ENCODE data around the gene SLC6A9.
A peak's percentile ranks its signal among the peaks of the same experiment; 100 is the strongest.

Gene SLC6A9

GRCh38 chr1:43975249-43975961, 55.9 kb downstream of the SLC6A9 start:
- Histone ChIP-seq H3K9me3 (ENCODE audit: control insufficient read depth in 2 of 2, low read length in 2 of 2) (no peaks in the 10 kb centered on the region), H3K27ac (ENCODE audit: low read length) (peak overlapping the region; percentile 92), H3K9ac (ENCODE audit: low read length in 2 of 2) (peak overlapping the region; percentile 83 to 89), H3K27me3 (ENCODE audit: control insufficient read depth in 1 of 2, insufficient read depth in 2 of 2, low read length in 2 of 2) (no peaks in the 10 kb centered on the region), H3K4me3 (ENCODE audit: low read length in 2 of 2) (peak overlapping the region; percentile 87 to 91), H3K4me1 (ENCODE audit: control insufficient read depth, insufficient read depth, low read length) (peaks cover 54% of the 10 kb centered on the region), H3K36me3 (ENCODE audit: control insufficient read depth in 2 of 2, insufficient read depth in 2 of 2, low read length in 2 of 2) (peaks cover 25 to 28% of the 10 kb centered on the region in 2 donors)

GRCh38 chr1:43974443-43975248, 56.6 kb downstream of the SLC6A9 start, which contains the start of gene ATP6V0B:
TSS of gene ATP6V0B (plus strand) at chr1:43974960. CDS start at chr1:43975041, 81 bp downstream.
- H3K27me3 ChIP-seq (ENCODE audit: control insufficient read depth in 1 of 2, insufficient read depth in 2 of 2, low read length in 2 of 2), result no peaks in the 10 kb centered on the region
- peak within 1 kb of the TSS; percentile 87 to 91 for H3K4me3 ChIP-seq (ENCODE audit: low read length in 2 of 2)
- H3K4me1 ChIP-seq (ENCODE audit: control insufficient read depth, insufficient read depth, low read length), result peaks cover 51% of the 10 kb centered on the region
- peak within 1 kb of the TSS; percentile 89 to 91 for H3K9ac ChIP-seq (ENCODE audit: low read length in 2 of 2)
- H3K9me3 ChIP-seq (ENCODE audit: control insufficient read depth in 2 of 2, low read length in 2 of 2), result no peaks in the 10 kb centered on the region
- H3K27ac ChIP-seq (ENCODE audit: low read length), result peak within 1 kb of the TSS; percentile 92
- H3K36me3 ChIP-seq (ENCODE audit: control insufficient read depth in 2 of 2, insufficient read depth in 2 of 2, low read length in 2 of 2), result peaks cover 25 to 28% of the 10 kb centered on the region in 2 donors

GRCh38 chr1:43973981-43974442, 57.2 kb downstream of the SLC6A9 start:
- Histone ChIP-seq H3K4me1 (ENCODE audit: control insufficient read depth, insufficient read depth, low read length) (peaks cover 51% of the 10 kb centered on the region), H3K27ac (ENCODE audit: low read length) (peak overlapping the region; percentile 92)

DNA sequence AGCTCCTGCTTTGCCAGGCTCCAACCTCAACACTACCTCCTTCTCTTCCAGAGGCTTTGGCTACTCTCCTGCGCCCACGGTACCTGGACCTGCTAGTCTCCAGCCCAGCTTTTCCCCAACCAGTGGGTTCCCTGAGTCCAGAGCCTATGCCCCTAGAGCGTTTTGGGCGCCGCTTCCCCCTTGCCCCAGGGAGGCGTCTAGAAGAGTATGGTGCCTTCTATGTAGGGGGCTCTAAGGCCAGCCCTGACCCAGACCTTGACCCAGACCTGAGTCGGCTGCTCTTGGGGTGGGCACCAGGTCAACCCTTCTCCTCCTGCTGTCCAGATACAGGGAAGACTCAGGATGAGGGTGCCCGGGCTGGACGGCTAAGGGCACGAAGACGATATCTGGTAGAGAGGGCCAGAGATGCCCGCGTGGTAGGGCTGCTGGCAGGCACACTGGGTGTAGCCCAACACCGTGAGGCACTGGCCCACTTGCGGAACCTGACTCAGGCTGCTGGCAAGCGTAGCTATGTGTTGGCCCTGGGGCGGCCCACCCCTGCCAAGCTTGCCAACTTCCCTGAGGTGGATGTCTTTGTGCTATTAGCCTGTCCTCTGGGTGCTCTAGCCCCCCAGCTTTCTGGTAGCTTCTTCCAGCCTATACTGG, 59.8 kb downstream of the SLC6A9 start:
- Histone ChIP-seq H3K36me3 (ENCODE audit: control insufficient read depth in 2 of 2, insufficient read depth in 2 of 2, low read length in 2 of 2) (peaks cover 11 to 19% of the 10 kb centered on the region in 2 donors), H3K27me3 (ENCODE audit: control insufficient read depth in 1 of 2, insufficient read depth in 2 of 2, low read length in 2 of 2) (no peaks in the 10 kb centered on the region), H3K27ac (ENCODE audit: low read length) (no peak overlapping the region), H3K9ac (ENCODE audit: low read length in 2 of 2) (no peak overlapping the region), H3K4me3 (ENCODE audit: low read length in 2 of 2) (no peak overlapping the region), H3K9me3 (ENCODE audit: control insufficient read depth in 2 of 2, low read length in 2 of 2) (no peaks in the 10 kb centered on the region), H3K4me1 (ENCODE audit: control insufficient read depth, insufficient read depth, low read length) (peaks cover 34% of the 10 kb centered on the region)

More at GRCh38 chr1:43973981-43974442, 57.2 kb downstream of the SLC6A9 start:
- Histone ChIP-seq H3K9me3 (ENCODE audit: control insufficient read depth in 2 of 2, low read length in 2 of 2) (no peaks in the 10 kb centered on the region), H3K27me3 (ENCODE audit: control insufficient read depth in 1 of 2, insufficient read depth in 2 of 2, low read length in 2 of 2) (no peaks in the 10 kb centered on the region), H3K36me3 (ENCODE audit: control insufficient read depth in 2 of 2, insufficient read depth in 2 of 2, low read length in 2 of 2) (peaks cover 25 to 28% of the 10 kb centered on the region in 2 donors), H3K9ac (ENCODE audit: low read length in 2 of 2) (peak overlapping the region; percentile 89 to 91), H3K4me3 (ENCODE audit: low read length in 2 of 2) (peak overlapping the region; percentile 87 to 91)

GRCh38 chr1:43970911-43971310, 60.4 kb downstream of the SLC6A9 start:
- Histone ChIP-seq H3K27me3 (ENCODE audit: control insufficient read depth in 1 of 2, insufficient read depth in 2 of 2, low read length in 2 of 2) (no peaks in the 10 kb centered on the region), H3K27ac (ENCODE audit: low read length) (no peak overlapping the region), H3K4me3 (ENCODE audit: low read length in 2 of 2) (peak overlapping the region in 1 of 2 donors; percentile 97), H3K9ac (ENCODE audit: low read length in 2 of 2) (no peak overlapping the region), H3K36me3 (ENCODE audit: control insufficient read depth in 2 of 2, insufficient read depth in 2 of 2, low read length in 2 of 2) (peaks cover 7 to 19% of the 10 kb centered on the region in 2 donors), H3K9me3 (ENCODE audit: control insufficient read depth in 2 of 2, low read length in 2 of 2) (no peaks in the 10 kb centered on the region), H3K4me1 (ENCODE audit: control insufficient read depth, insufficient read depth, low read length) (peaks cover 29% of the 10 kb centered on the region)

- no peaks in the 10 kb centered on the region for H3K9me3 ChIP-seq (ENCODE audit: control insufficient read depth in 2 of 2, low read length in 2 of 2)
- H3K4me3 ChIP-seq (ENCODE audit: low read length in 2 of 2), result peak overlapping the region; percentile 97 to 99
- H3K27ac ChIP-seq (ENCODE audit: low read length), result peak overlapping the region; percentile 24
- peak overlapping the region; percentile 80 to 84 for H3K9ac ChIP-seq (ENCODE audit: low read length in 2 of 2)
- peaks cover 7 to 20% of the 10 kb centered on the region in 2 donors for H3K36me3 ChIP-seq (ENCODE audit: control insufficient read depth in 2 of 2, insufficient read depth in 2 of 2, low read length in 2 of 2)
- no peaks in the 10 kb centered on the region for H3K27me3 ChIP-seq (ENCODE audit: control insufficient read depth in 1 of 2, insufficient read depth in 2 of 2, low read length in 2 of 2)
- peaks cover 25% of the 10 kb centered on the region for H3K4me1 ChIP-seq (ENCODE audit: control insufficient read depth, insufficient read depth, low read length)
These were observed 60.8 kb downstream of the SLC6A9 start for GRCh38 chr1:43970502-43970901.

- Histone ChIP-seq H3K4me1 (ENCODE audit: control insufficient read depth, insufficient read depth, low read length) (peaks cover 21% of the 10 kb centered on the region), H3K4me3 (ENCODE audit: low read length in 2 of 2) (peak within 1 kb of the TSS; percentile 97 to 99), H3K9ac (ENCODE audit: low read length in 2 of 2) (peak within 1 kb of the TSS; percentile 80 to 84), H3K27me3 (ENCODE audit: control insufficient read depth in 1 of 2, insufficient read depth in 2 of 2, low read length in 2 of 2) (no peaks in the 10 kb centered on the region), H3K27ac (ENCODE audit: low read length) (peak within 1 kb of the TSS; percentile 24), H3K9me3 (ENCODE audit: control insufficient read depth in 2 of 2, low read length in 2 of 2) (no peaks in the 10 kb centered on the region), H3K36me3 (ENCODE audit: control insufficient read depth in 2 of 2, insufficient read depth in 2 of 2, low read length in 2 of 2) (peaks cover 7 to 20% of the 10 kb centered on the region in 2 donors)
These were observed 61.4 kb downstream of the SLC6A9 start, which contains the start of gene DPH2 for GRCh38 chr1:43969746-43970466. TSS of gene DPH2 (plus strand) at chr1:43970010. CDS start at chr1:43970176, 166 bp downstream.

DNA sequence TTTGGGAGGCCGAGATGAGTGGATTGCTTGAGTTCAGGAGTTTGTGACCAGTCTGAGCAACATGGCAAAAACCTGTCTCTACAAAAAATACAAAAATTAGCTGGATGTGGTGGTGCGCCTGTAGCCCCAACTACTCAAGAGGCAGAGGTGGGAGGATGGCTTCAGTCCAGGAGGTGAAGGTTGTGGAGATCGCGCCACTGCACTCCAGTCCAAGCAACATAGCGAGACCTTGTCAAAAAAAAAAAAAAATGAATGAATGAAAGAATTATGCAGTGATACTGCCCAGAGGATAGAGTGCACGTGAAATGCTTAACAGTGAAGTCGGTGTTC, 61.9 kb downstream of the SLC6A9 start:
- Histone ChIP-seq H3K9ac (ENCODE audit: low read length in 2 of 2) (no peak overlapping the region), H3K9me3 (ENCODE audit: control insufficient read depth in 2 of 2, low read length in 2 of 2) (no peaks in the 10 kb centered on the region), H3K27me3 (ENCODE audit: control insufficient read depth in 1 of 2, insufficient read depth in 2 of 2, low read length in 2 of 2) (no peaks in the 10 kb centered on the region), H3K27ac (ENCODE audit: low read length) (no peak overlapping the region), H3K4me1 (ENCODE audit: control insufficient read depth, insufficient read depth, low read length) (peaks cover 19% of the 10 kb centered on the region), H3K36me3 (ENCODE audit: control insufficient read depth in 2 of 2, insufficient read depth in 2 of 2, low read length in 2 of 2) (peaks cover 11 to 24% of the 10 kb centered on the region in 2 donors), H3K4me3 (ENCODE audit: low read length in 2 of 2) (peak overlapping the region; percentile 97 to 99)

DNA sequence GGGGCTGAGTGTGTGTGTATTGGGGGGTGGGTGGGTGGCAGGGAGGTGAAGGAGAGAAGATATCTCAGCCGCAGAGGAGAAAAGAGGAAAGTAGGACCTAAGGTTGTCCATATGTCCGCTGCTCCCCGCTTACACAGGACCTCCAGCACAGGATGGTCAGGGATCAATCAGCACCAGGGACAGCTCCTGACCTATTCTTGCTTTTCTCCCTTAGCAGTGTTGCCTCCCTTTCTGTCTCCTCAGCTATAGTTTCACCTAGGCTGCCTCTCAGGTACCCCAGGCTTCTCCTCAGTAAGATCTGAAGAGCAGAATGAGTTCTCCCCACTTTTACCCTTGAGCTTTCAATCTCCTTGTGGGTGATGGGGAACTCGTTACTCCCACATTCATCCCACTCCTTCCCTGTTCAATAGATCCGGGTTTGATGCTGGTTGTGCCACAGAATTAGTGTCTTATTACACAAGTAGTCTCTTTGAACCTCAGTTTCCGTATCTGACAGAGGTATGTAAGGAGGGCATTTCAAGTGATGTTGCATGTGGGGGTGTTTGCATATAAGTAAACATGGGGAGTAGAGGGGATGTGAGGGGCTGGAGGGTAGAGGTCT, 62.8 kb downstream of the SLC6A9 start:
- no peak overlapping the region for H3K27ac ChIP-seq (ENCODE audit: low read length)
- peaks cover 12% of the 10 kb centered on the region for H3K4me1 ChIP-seq (ENCODE audit: control insufficient read depth, insufficient read depth, low read length)
- no peak overlapping the region for H3K4me3 ChIP-seq (ENCODE audit: low read length in 2 of 2)
- peaks cover 13 to 25% of the 10 kb centered on the region in 2 donors for H3K36me3 ChIP-seq (ENCODE audit: control insufficient read depth in 2 of 2, insufficient read depth in 2 of 2, low read length in 2 of 2)
- H3K9ac ChIP-seq (ENCODE audit: low read length in 2 of 2), result no peak overlapping the region
- no peaks in the 10 kb centered on the region for H3K9me3 ChIP-seq (ENCODE audit: control insufficient read depth in 2 of 2, low read length in 2 of 2)
- H3K27me3 ChIP-seq (ENCODE audit: control insufficient read depth in 1 of 2, insufficient read depth in 2 of 2, low read length in 2 of 2), result no peaks in the 10 kb centered on the region

Measured in stomach smooth muscle (tissue), 2 donors.